Cardiac muscle cell (in vitro differentiated cells and primary cell): ENCODE data around the gene NBAS. TPM values are rescaled to one million over a fixed set of nuclear protein-coding genes. Genes with fewer than 3 reads are reported as not detected.
"Not testable (repeated sequence)": the region's sequence is repeated elsewhere in the genome, so short reads cannot be mapped to it uniquely, and the experiment has no call there.

ENCODE experiments used
- DNase-seq, 2 donors: peaks; one replicate each; pipeline versions ENCODE4 v3.0.0 to v3.0.0-alpha.2; 2010 to 2017; ENCODE audit warnings: low read depth in 1 of 2, low spot score in 1 of 2
- H3K27ac ChIP-seq: fragments of 200-600 bp; sonication (generic); 2 replicates; pipeline ENCODE4 v1.5.1; 2016
- H3K27me3 ChIP-seq: fragments of 200-600 bp; sonication (generic); 2 replicates; pipeline ENCODE4 v1.6.0; 2016; ENCODE audit warnings: control low read depth
- H3K36me3 ChIP-seq: fragments of 200-600 bp; sonication (generic); 2 replicates; pipeline ENCODE4 v1.5.1; 2016; ENCODE audit warnings: control low read depth
- H3K4me1 ChIP-seq: fragments of 200-600 bp; sonication (generic); 2 replicates; pipeline ENCODE4 v1.8.1; 2017; ENCODE audit warnings: low read depth, mild to moderate bottlenecking, mixed run types
- H3K4me3 ChIP-seq: fragments of 200-600 bp; sonication (generic); 2 replicates; pipeline ENCODE4 v1.5.1; 2016; ENCODE audit warnings: mild to moderate bottlenecking
- H3K9me3 ChIP-seq: fragments of 200-600 bp; sonication (generic); 2 replicates; pipeline ENCODE4 v1.5.1; 2017; ENCODE audit warnings: low read depth, mild to moderate bottlenecking, control low read depth
- polyA plus RNA-seq: library from polyadenylated mRNA; unstranded; fragments of >200 nt; fragmentation: Nextera tagmentation; extraction: Ambion mirVana; gene quantifications from 2 replicates; pipeline ENCODE4 v1.2.1, GENCODE V29; 2016
- total RNA-seq: library from RNA; depleted of rRNA; stranded (reverse); fragments of >200 nt; gene quantifications from 2 replicates; pipeline ENCODE4 v1.2.3, GENCODE V29; 2016
- TF ChIP-seq, protein P1 (sequence below): IDR thresholded peaks from 2 replicates; pipeline ENCODE4 v1.5.1; 2012; ENCODE audit warnings: low read depth, mild to moderate bottlenecking, low read length

NBAS gene
- total and polyA plus RNA-seq, 2 experiments from 2014 or later = 32.4 to 74.8 TPM

GRCh38 chr2:15259356-15259756, 301.8 kb downstream of the NBAS start:
- Histone ChIP-seq H3K36me3 (no peaks in the 10 kb centered on the region), H3K4me1 (no peaks in the 10 kb centered on the region), H3K9me3 (no peaks in the 10 kb centered on the region), H3K27me3 (no peaks in the 10 kb centered on the region), H3K4me3 (no peak overlapping the region), H3K27ac (no peak overlapping the region)
- TF ChIP-seq, protein P1, sequence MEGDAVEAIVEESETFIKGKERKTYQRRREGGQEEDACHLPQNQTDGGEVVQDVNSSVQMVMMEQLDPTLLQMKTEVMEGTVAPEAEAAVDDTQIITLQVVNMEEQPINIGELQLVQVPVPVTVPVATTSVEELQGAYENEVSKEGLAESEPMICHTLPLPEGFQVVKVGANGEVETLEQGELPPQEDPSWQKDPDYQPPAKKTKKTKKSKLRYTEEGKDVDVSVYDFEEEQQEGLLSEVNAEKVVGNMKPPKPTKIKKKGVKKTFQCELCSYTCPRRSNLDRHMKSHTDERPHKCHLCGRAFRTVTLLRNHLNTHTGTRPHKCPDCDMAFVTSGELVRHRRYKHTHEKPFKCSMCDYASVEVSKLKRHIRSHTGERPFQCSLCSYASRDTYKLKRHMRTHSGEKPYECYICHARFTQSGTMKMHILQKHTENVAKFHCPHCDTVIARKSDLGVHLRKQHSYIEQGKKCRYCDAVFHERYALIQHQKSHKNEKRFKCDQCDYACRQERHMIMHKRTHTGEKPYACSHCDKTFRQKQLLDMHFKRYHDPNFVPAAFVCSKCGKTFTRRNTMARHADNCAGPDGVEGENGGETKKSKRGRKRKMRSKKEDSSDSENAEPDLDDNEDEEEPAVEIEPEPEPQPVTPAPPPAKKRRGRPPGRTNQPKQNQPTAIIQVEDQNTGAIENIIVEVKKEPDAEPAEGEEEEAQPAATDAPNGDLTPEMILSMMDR = no peak
- no peak for DNase-seq

GRCh38 chr2:15258385-15258784, 302.7 kb downstream of the NBAS start:
- not testable (repeated sequence) for H3K36me3 ChIP-seq, H3K4me3 ChIP-seq, H3K4me1 ChIP-seq, H3K27ac ChIP-seq, H3K9me3 ChIP-seq, DNase-seq, H3K27me3 ChIP-seq

- no peak overlapping the region for H3K4me3 ChIP-seq
- no peak for DNase-seq
- H3K27me3 ChIP-seq = no peaks in the 10 kb centered on the region
- no peak overlapping the region for H3K27ac ChIP-seq
- H3K4me1 ChIP-seq = no peaks in the 10 kb centered on the region
- H3K36me3 ChIP-seq = no peaks in the 10 kb centered on the region
- TF ChIP-seq, protein P1 = no peak
- no peaks in the 10 kb centered on the region for H3K9me3 ChIP-seq
Measured at GRCh38 chr2:15253835-15254286, 307.3 kb downstream of the NBAS start.

DNA sequence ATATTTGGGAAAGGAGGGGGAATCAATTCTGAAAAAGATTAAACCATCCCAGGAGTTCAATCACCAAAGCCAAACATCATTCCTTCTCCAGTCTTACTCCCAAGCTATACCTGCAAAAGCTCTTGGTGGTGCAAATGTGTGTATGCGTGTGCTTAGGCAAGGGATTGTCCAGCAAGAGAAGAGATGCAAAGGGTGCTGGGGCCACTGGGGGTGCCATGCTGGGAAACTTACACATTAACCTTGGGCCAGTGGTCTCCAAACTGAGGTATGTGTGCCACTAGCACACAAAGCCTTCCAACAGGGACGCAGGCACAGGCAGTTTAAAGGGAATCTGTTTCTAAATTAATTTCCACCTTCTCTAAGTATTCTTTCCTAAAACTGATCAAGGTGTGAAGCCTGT, 307.9 kb downstream of the NBAS start:
- Histone ChIP-seq H3K4me1 (no peaks in the 10 kb centered on the region), H3K27ac (no peak overlapping the region), H3K9me3 (no peaks in the 10 kb centered on the region), H3K4me3 (no peak overlapping the region), H3K36me3 (no peaks in the 10 kb centered on the region), H3K27me3 (no peaks in the 10 kb centered on the region)
- no peak for DNase-seq
- TF ChIP-seq, protein P1 = no peak

- TF ChIP-seq, protein P1 = no peak
- H3K9me3 ChIP-seq = no peaks in the 10 kb centered on the region
- no peak overlapping the region for H3K27ac ChIP-seq
- peaks cover 5% of the 10 kb centered on the region for H3K4me1 ChIP-seq
- DNase-seq = no peak
- no peaks in the 10 kb centered on the region for H3K36me3 ChIP-seq
- H3K27me3 ChIP-seq = no peaks in the 10 kb centered on the region
- no peak overlapping the region for H3K4me3 ChIP-seq
Measured at GRCh38 chr2:15251753-15252152, 309.4 kb downstream of the NBAS start.

DNA sequence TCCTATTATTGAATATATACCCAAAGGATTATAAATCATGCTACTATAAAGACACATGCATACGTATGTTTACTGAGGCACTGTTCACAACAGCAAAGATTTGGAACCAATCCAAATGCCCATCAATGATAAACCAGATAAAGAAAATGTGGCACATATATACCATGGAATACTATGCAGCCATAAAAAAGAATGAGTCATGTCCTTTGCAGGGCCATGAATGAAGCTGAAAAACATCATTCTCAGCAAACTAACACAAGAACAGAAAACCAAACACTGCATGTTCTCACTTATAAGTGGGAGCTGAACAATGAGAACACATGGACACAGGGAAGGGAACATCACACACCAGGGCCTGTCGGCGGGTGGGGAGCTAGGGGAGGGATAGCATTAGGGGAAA, 310.2 kb downstream of the NBAS start:
- not testable (repeated sequence) for H3K4me1 ChIP-seq, H3K27me3 ChIP-seq

DNA sequence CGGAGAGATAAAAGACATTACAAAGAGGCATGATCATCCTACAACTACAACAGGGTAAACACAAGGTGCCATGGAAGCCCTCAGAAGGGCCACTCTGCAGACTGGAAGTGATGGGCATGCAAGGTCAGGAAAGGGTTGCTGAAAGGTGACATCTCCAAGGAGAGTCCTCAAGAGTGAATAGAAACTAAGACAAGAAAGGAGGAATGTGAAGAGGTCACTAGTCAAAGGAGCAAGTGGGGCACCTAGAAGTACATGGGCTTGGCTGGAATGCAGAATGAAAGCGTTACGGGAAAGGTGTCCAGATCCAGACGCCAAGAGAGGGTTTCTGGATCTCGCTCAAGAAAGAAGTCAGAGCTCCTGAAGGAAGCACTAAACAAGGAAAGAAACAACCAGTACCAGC, 314.3 kb downstream of the NBAS start:
- TF ChIP-seq, protein P1 = no peak
- no peak overlapping the region for H3K4me3 ChIP-seq
- H3K27ac ChIP-seq = no peak overlapping the region
- no peaks in the 10 kb centered on the region for H3K36me3 ChIP-seq
- no peak for DNase-seq
- peaks cover 11% of the 10 kb centered on the region for H3K4me1 ChIP-seq
- H3K27me3 ChIP-seq = no peaks in the 10 kb centered on the region
- H3K9me3 ChIP-seq = no peaks in the 10 kb centered on the region

More for the DNA sequence above, 310.2 kb downstream of the NBAS start:
- not testable (repeated sequence) for H3K36me3 ChIP-seq, DNase-seq, H3K4me3 ChIP-seq, H3K27ac ChIP-seq, H3K9me3 ChIP-seq
